B cell (primary cell): Measurements from ENCODE around the gene TJP3. TPM values are rescaled to one million over a fixed set of nuclear protein-coding genes. Genes with fewer than 3 reads are reported as not detected.

Experiments used
- ATAC-seq: fragments of 200-7000 bp; cut with Tn5 transposase; one replicate; pipeline ENCODE4 v1.10.0; 2021; ENCODE audit warnings: low read depth, mild to moderate bottlenecking, moderate number of reproducible peaks, moderate library complexity
- CTCF ChIA-PET: fragments of 350-600 bp; sonication (Branson Sonifier 250); formaldehyde crosslinking; loops from one replicate; lab custom pipeline; 2021; ENCODE audit warnings: antibody characterized with exemption, inconsistent platforms; lab: Charles Lee
- POLR2A ChIA-PET: fragments of 350-600 bp; sonication (Branson Sonifier 250); formaldehyde crosslinking; loops from one replicate; lab custom pipeline; 2021; ENCODE audit warnings: antibody characterized with exemption; lab: Charles Lee
- DNase-seq: peaks from one replicate; pipeline ENCODE4 v3.0.0; 2013
- H2AFZ ChIP-seq: 2 replicates; pipeline ENCODE4 v1.6.1; 2012; ENCODE audit warnings: mild to moderate bottlenecking, low read depth, low read length; ENCODE audit not compliant: insufficient read depth, poor library complexity, severe bottlenecking
- H3K27ac ChIP-seq, 2 donors: 1 replicate in 1 of 2; 2 replicates in 1 of 2; pipeline ENCODE4 v1.5.1; 2012 to 2013; ENCODE audit warnings: low read length in 2 of 2, mild to moderate bottlenecking in 2 of 2, moderate library complexity in 1 of 2
- H3K27me3 ChIP-seq, 4 experiments: fragments of 200-600 bp in 1 of 4; sonication (generic) in 1 of 4; replicated peaks in 1 of 4; 1 replicate in 2 of 4; 2 replicates in 2 of 4; pipeline versions ENCODE4 v1.6.1 to v1.7.0; 2013 to 2016; ENCODE audit warnings: low read length in 3 of 4, mild to moderate bottlenecking in 2 of 4, mixed read lengths in 1 of 4, moderate library complexity in 1 of 4; ENCODE audit not compliant: insufficient read depth in 4 of 4, control insufficient read depth in 3 of 4; ENCODE audit errors: control extremely low read depth in 1 of 4
- H3K36me3 ChIP-seq, 2 experiments: replicated peaks in 1 of 2; 1 replicate in 1 of 2; 2 replicates in 1 of 2; pipeline versions ENCODE4 v1.6.1 to v1.7.1; 2013; ENCODE audit warnings: low read length in 1 of 2; ENCODE audit not compliant: insufficient read depth in 2 of 2, control insufficient read depth in 1 of 2; ENCODE audit errors: control extremely low read depth in 1 of 2, extremely low read depth in 1 of 2
- H3K4me1 ChIP-seq, 2 donors: fragments of 200-600 bp in 1 of 2; sonication (generic) in 1 of 2; 1 replicate in 1 of 2; 2 replicates in 1 of 2; pipeline versions ENCODE4 v1.5.1 to v1.6.1; 2013 to 2017; ENCODE audit warnings: low read length in 2 of 2; ENCODE audit not compliant: control insufficient read depth in 2 of 2, insufficient read depth in 2 of 2
- H3K4me2 ChIP-seq: replicated peaks from 2 replicates; pipeline ENCODE3; 2012; ENCODE audit warnings: mild to moderate bottlenecking, low read depth, low read length; ENCODE audit not compliant: poor library complexity, severe bottlenecking
- H3K4me3 ChIP-seq, 5 experiments: fragments of 200-600 bp in 1 of 5; sonication (generic) in 1 of 5; 1 replicate in 3 of 5; 2 replicates in 2 of 5; pipeline versions ENCODE4 v1.5.1 to v1.7.0; 2011 to 2016; ENCODE audit warnings: low read length in 4 of 5, mild to moderate bottlenecking in 4 of 5, low read depth in 2 of 5, control low read depth in 1 of 5, moderate library complexity in 1 of 5; ENCODE audit not compliant: insufficient read depth in 1 of 5; ENCODE audit errors: control extremely low read depth in 1 of 5, extremely low read depth in 1 of 5
- H3K79me2 ChIP-seq: fragments of 200-600 bp; sonication (generic); one replicate; pipeline ENCODE4 v1.6.0; 2016; ENCODE audit warnings: low read length; ENCODE audit not compliant: control insufficient read depth, insufficient read depth
- H3K9ac ChIP-seq: fragments of 200-600 bp; sonication (generic); 2 replicates; pipeline ENCODE4 v1.6.1; 2017; ENCODE audit warnings: mild to moderate bottlenecking, low read length, moderate library complexity
- H3K9me3 ChIP-seq, 3 donors: one replicate each; pipeline versions ENCODE4 v1.6.1 to v1.7.1; 2013; ENCODE audit warnings: low read length in 2 of 3; ENCODE audit not compliant: control insufficient read depth in 2 of 3, insufficient read depth in 1 of 3; ENCODE audit errors: control extremely low read depth in 1 of 3
- H4K20me1 ChIP-seq: 2 replicates; pipeline ENCODE4 v1.6.0; 2012; ENCODE audit warnings: mild to moderate bottlenecking, low read length; ENCODE audit not compliant: insufficient read depth, control insufficient read depth, poor library complexity, severe bottlenecking
- H3K27ac Mint-ChIP-seq: one replicate; pipeline ENCODE4 v1.8.0; 2021; ENCODE audit warnings: mixed read lengths
- H3K27me3 Mint-ChIP-seq: one replicate; pipeline ENCODE4 v1.8.0; 2021; ENCODE audit warnings: mixed read lengths
- H3K4me1 Mint-ChIP-seq: one replicate; pipeline ENCODE4 v1.8.0; 2021; ENCODE audit warnings: mixed read lengths
- H3K4me3 Mint-ChIP-seq: one replicate; pipeline ENCODE4 v1.8.0; 2021; ENCODE audit warnings: mixed read lengths
- H3K9me3 Mint-ChIP-seq: one replicate; pipeline ENCODE4 v1.8.0; 2022; ENCODE audit warnings: mixed read lengths; ENCODE audit not compliant: insufficient read depth
- EZH2 ChIP-seq: IDR thresholded peaks from 2 replicates; pipeline ENCODE4 v1.6.1; 2012; ENCODE audit warnings: borderline replicate concordance, low read depth, mild to moderate bottlenecking, moderate library complexity, low read length; ENCODE audit not compliant: insufficient read depth, poor library complexity, severe bottlenecking
- WGBS: methylation state at CpG from one replicate; pipeline ENCODE4 v1.1.5; 2013; ENCODE audit warnings: missing lambda C conversion rate; ENCODE audit not compliant: insufficient coverage; 5-methylcytosine and 5-hydroxymethylcytosine counted together
- intact Hi-C: fragments of 100-400 bp; cut with micrococcal nuclease; formaldehyde crosslinking; loops from one replicate; pipeline ENCODE4 v1.10.0; 2022
- polyA plus RNA-seq: library from polyadenylated mRNA; depleted of rRNA; stranded (reverse); fragments of >200 nt; gene quantifications from 2 replicates; pipeline ENCODE4 v1.2.3, GENCODE V29; 2012
- total RNA-seq, 2 donors: library from RNA; stranded (reverse); fragments of 120-200 nt in 1 of 2; gene quantifications; 1 replicate in 1 of 2; 2 replicates in 1 of 2; pipeline versions ENCODE4 v1.2.3 to v1.2.4, GENCODE V29; 2013 to 2022
- TF ChIP-seq, protein P1 (sequence below): fragments of 200-600 bp; IDR thresholded peaks from one replicate; pipeline ENCODE4 v1.8.0; 2022; ENCODE audit warnings: antibody characterized with exemption, mild to moderate bottlenecking

TJP3 gene
- total and polyA plus RNA-seq, 2 donors (not counting 1 experiment from before 2014, with no cell fraction given) = 2.1 to 2.9 TPM

DNA sequence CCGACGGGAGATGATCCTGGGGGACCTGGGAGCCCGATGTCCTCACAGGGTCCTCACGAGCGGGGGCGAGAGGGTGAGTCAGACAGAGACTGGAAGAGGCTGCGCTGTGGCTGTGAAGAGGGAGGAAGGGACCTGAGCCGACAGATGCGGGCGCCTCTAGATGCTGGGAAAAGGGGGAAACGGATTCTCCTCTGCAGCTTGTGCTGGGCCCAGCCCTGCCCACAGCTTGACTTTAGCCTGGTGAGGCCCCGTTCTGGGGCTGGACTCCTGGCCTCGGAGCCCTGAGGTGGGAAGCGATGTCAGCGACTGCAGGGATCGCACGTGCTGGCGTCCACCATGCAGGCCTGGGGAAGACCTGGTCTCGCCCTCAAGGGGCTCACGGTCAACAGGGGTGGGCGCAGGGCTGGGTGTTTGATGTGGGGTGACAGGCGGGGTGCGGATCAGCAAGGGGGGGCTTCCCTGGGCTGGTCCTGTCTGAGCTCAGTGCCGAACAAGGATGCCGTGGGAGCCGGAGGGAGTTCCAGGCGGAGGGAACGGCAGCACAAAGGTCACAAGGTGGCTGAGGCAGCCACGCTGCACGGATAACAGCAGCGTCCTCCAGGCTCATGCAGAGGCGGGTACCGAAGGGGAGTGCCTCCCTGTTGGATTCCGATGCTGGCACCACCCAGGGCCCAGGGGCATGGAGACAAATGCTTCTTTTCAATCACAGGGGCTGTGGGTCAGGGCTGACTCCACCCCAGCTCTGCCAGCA lies 39.7 kb upstream of the TJP3 start:
- intact Hi-C loops = loop anchor here (5.0 kb wide), 1 partner anchor 154 kb away; no protein-coding TSS in a partner anchor
- Histone ChIP-seq H2AFZ (no peak overlapping the region), H4K20me1 (peaks cover 69% of the 10 kb centered on the region), H3K36me3 (peaks cover 0 to 4% of the 10 kb centered on the region in 2 experiments), H3K27ac (no peak overlapping the region), H3K9ac (no peak overlapping the region), H3K9me3 (peaks cover 0 to 3% (median 0%) of the 10 kb centered on the region in 3 donors), H3K4me3 (no peak overlapping the region), H3K79me2 (peaks cover 56% of the 10 kb centered on the region), H3K4me1 (peaks cover 37 to 41% of the 10 kb centered on the region in 2 donors), H3K27me3 (peaks cover 0 to 19% (median 5%) of the 10 kb centered on the region in 4 experiments), H3K4me2 (no peak overlapping the region)
- no peak for DNase-seq
- Mint-ChIP-seq H3K27me3 (no peaks in the 10 kb centered on the region), H3K4me1 (peaks cover 55% of the 10 kb centered on the region), H3K9me3 (no peaks in the 10 kb centered on the region), H3K4me3 (no peak overlapping the region), H3K27ac (no peak overlapping the region)
- no peak for ATAC-seq
- ChIA-PET CTCF (interaction anchor here (3.2 to 5.1 kb wide), 2 partner anchors 28 to 35 kb away, joined by 17 to 110 read pairs; partner anchors contain the start of genes PIP5K1C and TJP3), POLR2A (no interaction called here)
- no peak for TF ChIP-seq EZH2
- TF ChIP-seq, protein P1, sequence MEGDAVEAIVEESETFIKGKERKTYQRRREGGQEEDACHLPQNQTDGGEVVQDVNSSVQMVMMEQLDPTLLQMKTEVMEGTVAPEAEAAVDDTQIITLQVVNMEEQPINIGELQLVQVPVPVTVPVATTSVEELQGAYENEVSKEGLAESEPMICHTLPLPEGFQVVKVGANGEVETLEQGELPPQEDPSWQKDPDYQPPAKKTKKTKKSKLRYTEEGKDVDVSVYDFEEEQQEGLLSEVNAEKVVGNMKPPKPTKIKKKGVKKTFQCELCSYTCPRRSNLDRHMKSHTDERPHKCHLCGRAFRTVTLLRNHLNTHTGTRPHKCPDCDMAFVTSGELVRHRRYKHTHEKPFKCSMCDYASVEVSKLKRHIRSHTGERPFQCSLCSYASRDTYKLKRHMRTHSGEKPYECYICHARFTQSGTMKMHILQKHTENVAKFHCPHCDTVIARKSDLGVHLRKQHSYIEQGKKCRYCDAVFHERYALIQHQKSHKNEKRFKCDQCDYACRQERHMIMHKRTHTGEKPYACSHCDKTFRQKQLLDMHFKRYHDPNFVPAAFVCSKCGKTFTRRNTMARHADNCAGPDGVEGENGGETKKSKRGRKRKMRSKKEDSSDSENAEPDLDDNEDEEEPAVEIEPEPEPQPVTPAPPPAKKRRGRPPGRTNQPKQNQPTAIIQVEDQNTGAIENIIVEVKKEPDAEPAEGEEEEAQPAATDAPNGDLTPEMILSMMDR = no peak
- 94% methylated on average over 33 of the region's 34 CpGs for WGBS
